Body of pancreas (tissue), 4 donors: ENCODE data around the gene ST7L.

Experiments used
- CTCF ChIP-seq, 7 experiments: fragments of 450-650 bp in 4 of 7; fragments of 200-600 bp in 3 of 7; sonication (generic) in 3 of 7; IDR thresholded peaks; one replicate each; pipeline ENCODE4 v1.5.1; 2016 to 2019; ENCODE audit warnings: antibody characterized with exemption in 7 of 7
- POLR2A ChIP-seq, 3 donors: fragments of 450-650 bp; IDR thresholded peaks; one replicate each; pipeline ENCODE4 v1.6.1; 2016; ENCODE audit warnings: antibody characterized with exemption in 3 of 3, mild to moderate bottlenecking in 2 of 3

DNA sequence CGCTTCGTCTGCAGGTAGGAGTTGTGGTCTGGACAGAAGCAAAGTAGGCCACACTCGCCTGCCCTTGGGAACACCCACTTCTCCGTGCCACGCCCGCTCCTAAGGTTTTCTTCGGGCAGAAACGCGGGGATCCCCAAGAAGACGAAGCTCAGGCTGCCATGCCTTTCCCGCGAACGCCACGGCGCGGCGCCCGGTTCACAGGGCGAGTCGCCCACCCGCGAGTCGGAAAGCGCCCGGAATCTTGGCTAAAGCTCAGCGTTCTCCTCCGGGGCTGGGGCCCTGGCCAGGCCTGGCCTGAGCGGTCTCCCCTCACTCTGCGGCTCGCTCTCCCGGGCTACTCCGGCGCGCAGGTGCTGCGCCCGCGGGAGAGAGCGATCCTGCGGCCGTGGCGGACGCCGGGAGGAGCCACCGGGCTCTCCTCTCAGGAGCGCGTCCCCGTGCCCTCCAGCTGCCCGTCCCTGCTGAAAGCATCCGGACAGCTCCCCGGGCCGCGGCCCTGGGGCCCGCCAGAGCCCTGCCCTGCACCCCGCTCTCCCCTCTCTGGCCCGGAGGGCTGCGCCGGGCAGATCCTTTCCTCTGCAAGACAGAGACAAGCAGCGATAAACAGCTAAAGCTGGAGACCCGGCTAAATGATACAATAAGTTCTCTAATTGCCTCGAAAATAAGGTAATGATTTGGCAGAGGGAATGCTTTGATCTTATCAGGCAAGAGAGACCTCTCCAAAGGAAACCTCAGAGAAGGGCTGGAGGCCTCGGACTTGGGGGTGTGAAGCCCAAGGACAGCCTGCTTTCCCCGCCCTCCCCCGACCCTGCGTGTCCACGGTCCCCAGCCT lies 116.9 kb downstream of the ST7L start:
- TF ChIP-seq CTCF (IDR thresholded peaks at IDR 0.05) (peak; percentile 22 to 71 (median 52)), POLR2A (IDR thresholded peaks at IDR 0.05) (no peak)
